ENCODE measurements around the gene GPLD1. TPM values are rescaled to one million over a fixed set of nuclear protein-coding genes. Genes with fewer than 3 reads are reported as not detected.

The GPLD1 gene
- total RNA-seq, 1 experiment from 2014 or later = 10.1 TPM

DNA sequence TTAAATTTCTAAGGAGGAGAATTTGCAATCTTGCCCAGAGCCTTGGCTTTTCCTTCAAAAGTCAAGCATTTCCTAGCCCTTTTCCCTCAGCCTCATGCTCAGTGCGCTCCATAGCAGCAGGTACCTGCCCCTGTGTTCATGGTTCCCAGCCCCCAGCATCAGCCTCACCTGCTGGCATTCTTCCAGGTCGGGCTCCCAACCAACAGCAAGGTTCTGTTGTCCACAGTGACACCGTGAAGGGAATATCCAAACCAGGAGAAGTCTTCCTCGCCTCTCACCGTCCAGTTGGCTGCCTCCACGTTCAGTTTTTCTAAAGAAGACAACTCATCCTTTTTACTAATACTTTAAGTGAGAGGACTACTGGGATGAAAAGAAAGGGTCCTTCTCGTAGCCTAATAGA is 42.7 kb downstream of the GPLD1 start:
- TF ChIP-seq CTCF (IDR thresholded peaks at IDR 0.05; ENCODE audit: insufficient read depth in 1 of 2, low read depth in 1 of 2, low read length in 1 of 2, severe bottlenecking in 1 of 2, unreplicated experiment in 1 of 2) = no peak
- Mint-ChIP-seq H3K36me3 (ENCODE audit: insufficient read depth, unreplicated experiment) (no peaks in the 10 kb centered on the region), H3K27me3 (ENCODE audit: insufficient read depth, unreplicated experiment) (no peaks in the 10 kb centered on the region), H3K4me1 (ENCODE audit: low read depth, unreplicated experiment) (no peaks in the 10 kb centered on the region), H3K4me3 (ENCODE audit: unreplicated experiment) (no peak overlapping the region), H3K27ac (ENCODE audit: unreplicated experiment) (no peak overlapping the region), H3K9me3 (ENCODE audit: unreplicated experiment) (no peaks in the 10 kb centered on the region)
- Histone ChIP-seq H3K36me3 (ENCODE audit: control insufficient read depth, insufficient read depth, low read length) (no peaks in the 10 kb centered on the region), H3K9me3 (no peaks in the 10 kb centered on the region), H3K4me3 (ENCODE audit: low read depth, low read length) (no peak overlapping the region), H3K27me3 (replicated peaks; ENCODE audit: control insufficient read depth, insufficient read depth, low read length) (no peaks in the 10 kb centered on the region), H3K4me1 (no peaks in the 10 kb centered on the region)
- intact Hi-C loops (cut with micrococcal nuclease; ENCODE audit: unreplicated experiment) = no loop called here
- BruUV-seq (replicated peaks) = no TSS peak
- ChIA-PET POLR2A (no interaction called here), CTCF (no interaction called here)
- DNase-seq = no peak

DNA sequence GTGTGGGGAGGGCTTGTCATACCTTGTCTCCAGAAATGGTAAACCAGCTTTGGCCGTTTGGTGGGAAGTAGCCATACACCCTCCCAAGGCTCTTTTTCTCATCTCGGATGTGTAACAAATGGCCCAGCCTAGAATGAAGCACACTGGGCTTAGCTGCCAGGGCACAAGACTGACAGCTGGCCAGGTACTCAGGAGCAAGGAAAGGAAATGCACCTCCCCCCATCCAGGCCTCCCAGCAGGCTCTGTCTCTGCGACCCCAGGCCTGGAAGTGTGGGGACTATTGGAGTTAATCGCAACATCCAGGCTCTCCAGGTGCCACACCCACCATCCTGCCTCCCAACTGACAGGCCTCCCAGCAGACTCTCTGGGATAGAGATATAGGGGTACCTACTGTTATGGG is 43.7 kb downstream of the GPLD1 start:
- Mint-ChIP-seq H3K27ac (ENCODE audit: unreplicated experiment) (no peak overlapping the region), H3K36me3 (ENCODE audit: insufficient read depth, unreplicated experiment) (no peaks in the 10 kb centered on the region), H3K4me3 (ENCODE audit: unreplicated experiment) (no peak overlapping the region), H3K9me3 (ENCODE audit: unreplicated experiment) (no peaks in the 10 kb centered on the region), H3K4me1 (ENCODE audit: low read depth, unreplicated experiment) (no peaks in the 10 kb centered on the region), H3K27me3 (ENCODE audit: insufficient read depth, unreplicated experiment) (no peaks in the 10 kb centered on the region)
- ChIA-PET POLR2A (no interaction called here), CTCF (no interaction called here)
- Histone ChIP-seq H3K4me3 (ENCODE audit: low read depth, low read length) (no peak overlapping the region), H3K4me1 (no peaks in the 10 kb centered on the region), H3K27me3 (replicated peaks; ENCODE audit: control insufficient read depth, insufficient read depth, low read length) (no peaks in the 10 kb centered on the region), H3K36me3 (ENCODE audit: control insufficient read depth, insufficient read depth, low read length) (no peaks in the 10 kb centered on the region), H3K9me3 (no peaks in the 10 kb centered on the region)
- DNase-seq = no peak
- intact Hi-C loops (cut with micrococcal nuclease; ENCODE audit: unreplicated experiment) = no loop called here
- BruUV-seq (replicated peaks) = no TSS peak
- TF ChIP-seq CTCF (IDR thresholded peaks at IDR 0.05; ENCODE audit: insufficient read depth in 1 of 2, low read depth in 1 of 2, low read length in 1 of 2, severe bottlenecking in 1 of 2, unreplicated experiment in 1 of 2) = no peak

- ChIA-PET CTCF (no interaction called here), POLR2A (interaction anchor here (0.6 kb wide), 1 partner anchor 223 kb away, joined by 3 read pairs; the partner anchor contains the start of gene ACOT13)
- DNase-seq = no peak
- no peaks in the 10 kb centered on the region for H3K36me3 ChIP-seq (ENCODE audit: control insufficient read depth, insufficient read depth, low read length)
- no peak for TF ChIP-seq CTCF (IDR thresholded peaks at IDR 0.05; ENCODE audit: insufficient read depth in 1 of 2, low read depth in 1 of 2, low read length in 1 of 2, severe bottlenecking in 1 of 2, unreplicated experiment in 1 of 2)
- BruUV-seq (replicated peaks) = no TSS peak
- intact Hi-C loops (cut with micrococcal nuclease; ENCODE audit: unreplicated experiment) = no loop called here
- Mint-ChIP-seq H3K27me3 (ENCODE audit: insufficient read depth, unreplicated experiment) (no peaks in the 10 kb centered on the region), H3K4me3 (ENCODE audit: unreplicated experiment) (no peak overlapping the region), H3K4me1 (ENCODE audit: low read depth, unreplicated experiment) (no peaks in the 10 kb centered on the region), H3K9me3 (ENCODE audit: unreplicated experiment) (no peaks in the 10 kb centered on the region), H3K27ac (ENCODE audit: unreplicated experiment) (no peak overlapping the region), H3K36me3 (ENCODE audit: insufficient read depth, unreplicated experiment) (no peaks in the 10 kb centered on the region)
- no peaks in the 10 kb centered on the region for H3K9me3 ChIP-seq
- H3K4me1 ChIP-seq = no peaks in the 10 kb centered on the region
- H3K27me3 ChIP-seq (replicated peaks; ENCODE audit: control insufficient read depth, insufficient read depth, low read length) = no peaks in the 10 kb centered on the region
- H3K4me3 ChIP-seq (ENCODE audit: low read depth, low read length) = no peak overlapping the region
Observed at GRCh38 chr6:24444588-24444987, 44.8 kb downstream of the GPLD1 start.
